Prostate gland (tissue), 2 donors: ENCODE data around the gene BTBD19.

ENCODE experiments used
- CTCF ChIP-seq, 4 experiments: fragments of 200-600 bp in 2 of 4; fragments of 450-650 bp in 2 of 4; sonication (generic) in 2 of 4; IDR thresholded peaks; 1 replicate in 3 of 4; 2 replicates in 1 of 4; pipeline ENCODE4 v1.5.1; 2016 to 2019; ENCODE audit warnings: antibody characterized with exemption in 4 of 4, mild to moderate bottlenecking in 2 of 4, moderate library complexity in 2 of 4
- POLR2A ChIP-seq: fragments of 450-650 bp; IDR thresholded peaks from one replicate; pipeline ENCODE4 v1.6.1; 2016; ENCODE audit warnings: antibody characterized with exemption, mild to moderate bottlenecking
- POLR2AphosphoS5 ChIP-seq: sonication (generic); formaldehyde crosslinking; IDR thresholded peaks from one replicate; pipeline ENCODE4 v1.6.1; 2017; ENCODE audit warnings: antibody characterized with exemption

DNA sequence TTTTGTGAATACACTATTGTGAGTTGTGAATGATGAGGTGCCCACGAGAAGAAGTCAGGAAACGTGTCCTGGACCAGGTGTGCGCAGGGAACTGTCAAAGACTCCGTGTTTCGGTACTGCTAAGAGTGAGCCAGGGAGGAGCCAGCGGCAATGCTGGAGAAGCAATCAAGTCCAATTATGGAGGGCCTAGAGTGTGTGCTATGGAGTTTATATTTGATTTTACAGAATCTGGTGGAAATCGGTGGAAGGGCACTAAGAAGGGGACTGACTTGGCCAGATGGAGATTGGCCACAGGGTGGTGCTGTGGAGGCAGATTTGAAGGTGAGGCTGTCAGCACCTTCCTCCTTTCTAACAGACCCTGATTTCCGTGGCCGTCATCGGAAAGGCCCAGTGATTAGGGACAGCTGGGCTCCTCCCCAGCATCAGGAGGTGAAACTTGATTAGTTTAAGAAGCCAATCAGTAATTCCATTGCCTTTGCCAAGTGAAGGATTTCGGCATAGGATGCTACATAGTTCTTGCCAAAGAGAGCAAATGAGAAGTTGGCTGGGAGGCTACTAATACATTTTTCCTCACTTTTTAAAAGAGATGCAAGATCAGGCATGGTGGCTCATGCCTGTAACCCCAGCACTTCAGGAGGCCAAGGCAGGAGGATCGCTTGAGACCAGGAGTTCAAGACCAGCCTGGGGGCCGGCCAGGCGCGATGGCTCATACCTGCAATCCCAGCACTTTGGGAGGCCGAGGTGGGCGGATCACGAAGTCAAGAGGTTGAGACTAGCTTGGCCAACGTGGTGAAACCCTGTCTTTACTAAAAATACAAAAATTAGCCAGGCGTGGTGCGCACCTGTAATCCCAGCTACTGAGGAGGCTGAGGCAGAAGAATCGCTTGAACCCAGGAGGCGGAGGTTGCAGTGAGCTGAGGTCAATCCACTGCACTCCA is 27.7 kb downstream of the BTBD19 start:
- TF ChIP-seq POLR2AphosphoS5 (peak; percentile 22), POLR2A (no peak), CTCF (IDR thresholded peaks at IDR 0.05) (peak; percentile 67 to 80 (median 71))
